WTC11 (cell line): ENCODE results near the gene SKI. TPM values are rescaled to one million over a fixed set of nuclear protein-coding genes. Genes with fewer than 3 reads are reported as not detected.

Experiments
- ATAC-seq: fragments of 200-7000 bp; cut with Tn5 transposase; 2 replicates; pipeline ENCODE4 v1.10.0; 2021; ENCODE audit warnings: mild to moderate bottlenecking, moderate library complexity
- CTCF ChIA-PET: fragments of 300-600 bp; sonication (Branson Sonifier 250); formaldehyde crosslinking; loops from one replicate; lab custom pipeline; 2021; ENCODE audit warnings: antibody characterized with exemption; lab: Charles Lee
- POLR2A ChIA-PET: fragments of 350-600 bp; sonication (Branson Sonifier 250); formaldehyde crosslinking; loops from one replicate; lab custom pipeline; 2021; ENCODE audit warnings: antibody characterized with exemption; lab: Charles Lee
- DNase-seq: peaks from one replicate; pipeline ENCODE4 v3.0.0; 2021; ENCODE audit warnings: low spot score
- H3K27ac Mint-ChIP-seq: 2 replicates; pipeline ENCODE4 v1.8.0; 2021; ENCODE audit warnings: mixed read lengths
- H3K27me3 Mint-ChIP-seq: 2 replicates; pipeline ENCODE4 v1.8.0; 2021; ENCODE audit warnings: low read depth, mild to moderate bottlenecking, moderate library complexity, mixed read lengths
- H3K36me3 Mint-ChIP-seq: 2 replicates; pipeline ENCODE4 v1.8.0; 2021; ENCODE audit warnings: mixed read lengths
- H3K4me1 Mint-ChIP-seq: 2 replicates; pipeline ENCODE4 v1.8.0; 2022; ENCODE audit warnings: mixed read lengths
- H3K4me3 Mint-ChIP-seq: 2 replicates; pipeline ENCODE4 v1.8.0; 2021; ENCODE audit warnings: mild to moderate bottlenecking, moderate library complexity, mixed read lengths
- H3K9me3 Mint-ChIP-seq: 2 replicates; pipeline ENCODE4 v1.8.0; 2021; ENCODE audit warnings: mixed read lengths
- CBFB ChIP-seq: sonication (generic); formaldehyde crosslinking; IDR thresholded peaks from 2 replicates; pipeline ENCODE4 v1.8.1; 2022; ENCODE audit warnings: mild to moderate bottlenecking, low read depth, missing genetic modification reagents
- HMGA2 ChIP-seq: fragments of 250-450 bp; sonication (Bioruptor Pico); IDR thresholded peaks from 2 replicates; pipeline ENCODE4 v1.4.0; 2021; ENCODE audit warnings: mild to moderate bottlenecking, moderate library complexity
- RELA ChIP-seq: sonication (generic); formaldehyde crosslinking; IDR thresholded peaks from 2 replicates; pipeline ENCODE4 v1.8.1; 2022; ENCODE audit warnings: missing genetic modification reagents, mild to moderate bottlenecking, borderline replicate concordance
- RORB ChIP-seq: fragments of 250-450 bp; sonication (Bioruptor Pico); IDR thresholded peaks from 2 replicates; pipeline ENCODE4 v1.9.0; 2021; ENCODE audit warnings: mild to moderate bottlenecking
- total RNA-seq: library from RNA; stranded (reverse); gene quantifications from 3 replicates; pipeline ENCODE4 v1.2.3, GENCODE V29; 2021
- TF ChIP-seq, protein P1 (sequence below): fragments of 250-450 bp; sonication (Bioruptor Pico); IDR thresholded peaks from 2 replicates; pipeline ENCODE4 v1.9.0; 2021; ENCODE audit warnings: mild to moderate bottlenecking
- TF ChIP-seq, protein P2 (sequence below): sonication (generic); formaldehyde crosslinking; IDR thresholded peaks from 2 replicates; pipeline ENCODE4 v1.8.1; 2023; ENCODE audit warnings: mild to moderate bottlenecking, missing genetic modification reagents, moderate library complexity
- TF ChIP-seq, protein P3 (sequence below): sonication (generic); formaldehyde crosslinking; IDR thresholded peaks from 2 replicates; pipeline ENCODE4 v1.8.1; 2022; ENCODE audit warnings: low read depth, missing genetic modification reagents, borderline replicate concordance
- TF ChIP-seq, protein P4 (sequence below): fragments of 250-450 bp; sonication (Bioruptor Pico); IDR thresholded peaks from 2 replicates; pipeline ENCODE4 v2.1.2; 2022; ENCODE audit warnings: mild to moderate bottlenecking, moderate library complexity
- TF ChIP-seq, protein P5 (sequence below): sonication (generic); formaldehyde crosslinking; IDR thresholded peaks from 2 replicates; pipeline ENCODE4 v1.8.0; 2022; ENCODE audit warnings: mild to moderate bottlenecking, missing genetic modification reagents
- TF ChIP-seq, protein P6 (sequence below): sonication (generic); formaldehyde crosslinking; IDR thresholded peaks from 2 replicates; pipeline ENCODE4 v1.8.1; 2023; ENCODE audit warnings: mild to moderate bottlenecking, missing genetic modification reagents, borderline replicate concordance
- TF ChIP-seq, protein P7 (sequence below): sonication (generic); formaldehyde crosslinking; IDR thresholded peaks from 2 replicates; pipeline ENCODE4 v1.8.1; 2023; ENCODE audit warnings: mild to moderate bottlenecking, moderate library complexity, missing genetic modification reagents
- TF ChIP-seq, protein P8 (sequence below): fragments of 250-450 bp; sonication (Bioruptor Pico); conservative IDR thresholded peaks from 2 replicates; pipeline ENCODE4 v1.9.0; 2021; ENCODE audit warnings: mild to moderate bottlenecking
- TF ChIP-seq, protein P9 (sequence below): sonication (generic); formaldehyde crosslinking; IDR thresholded peaks from 2 replicates; pipeline ENCODE4 v1.8.0; 2023; ENCODE audit warnings: missing genetic modification reagents
- TF ChIP-seq, protein P10 (sequence below): sonication (generic); formaldehyde crosslinking; conservative IDR thresholded peaks from 2 replicates; pipeline ENCODE4 v1.8.1; 2022; ENCODE audit warnings: mild to moderate bottlenecking, missing genetic modification reagents

Gene SKI
- total RNA-seq, 1 experiment from 2014 or later: 88.6 TPM

DNA sequence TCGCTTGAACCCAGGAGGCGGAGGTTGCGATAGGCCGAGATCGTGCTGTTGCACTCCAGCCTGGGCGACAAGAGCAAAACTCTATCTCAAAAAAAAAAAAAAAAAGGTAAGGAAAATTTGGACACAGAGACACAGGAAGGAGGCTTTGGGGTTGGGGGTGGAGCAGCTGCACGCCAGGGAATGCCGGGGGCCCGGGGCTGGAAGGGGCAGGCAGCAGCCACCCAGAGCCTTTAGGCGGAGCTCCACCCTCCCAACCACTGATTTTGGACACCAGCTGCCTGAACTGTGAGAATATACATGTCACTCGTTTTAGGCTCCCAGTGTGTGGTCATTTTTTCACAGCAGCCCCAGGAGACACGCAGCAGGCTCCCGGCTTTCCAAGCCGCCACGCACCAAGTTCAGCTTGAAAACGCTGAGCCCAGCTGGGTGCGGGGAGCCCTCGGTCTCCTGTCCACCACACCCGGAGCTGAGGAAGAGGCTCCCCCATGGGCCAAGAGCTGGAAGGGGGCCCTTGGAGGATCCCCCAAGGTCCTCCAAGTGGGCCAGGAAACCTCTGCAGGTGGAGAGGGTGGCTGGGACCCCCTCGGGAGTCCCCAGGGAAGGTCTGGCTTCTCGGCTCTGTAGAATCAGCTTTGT is 27.7 kb upstream of the SKI start (continued):
- TF ChIP-seq, protein P1, sequence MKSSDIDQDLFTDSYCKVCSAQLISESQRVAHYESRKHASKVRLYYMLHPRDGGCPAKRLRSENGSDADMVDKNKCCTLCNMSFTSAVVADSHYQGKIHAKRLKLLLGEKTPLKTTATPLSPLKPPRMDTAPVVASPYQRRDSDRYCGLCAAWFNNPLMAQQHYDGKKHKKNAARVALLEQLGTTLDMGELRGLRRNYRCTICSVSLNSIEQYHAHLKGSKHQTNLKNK (CRISPR knock-in tag): no peak
- TF ChIP-seq, protein P2, sequence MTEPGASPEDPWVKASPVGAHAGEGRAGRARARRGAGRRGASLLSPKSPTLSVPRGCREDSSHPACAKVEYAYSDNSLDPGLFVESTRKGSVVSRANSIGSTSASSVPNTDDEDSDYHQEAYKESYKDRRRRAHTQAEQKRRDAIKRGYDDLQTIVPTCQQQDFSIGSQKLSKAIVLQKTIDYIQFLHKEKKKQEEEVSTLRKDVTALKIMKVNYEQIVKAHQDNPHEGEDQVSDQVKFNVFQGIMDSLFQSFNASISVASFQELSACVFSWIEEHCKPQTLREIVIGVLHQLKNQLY (CRISPR knock-in tag): no peak
- TF ChIP-seq, protein P3, sequence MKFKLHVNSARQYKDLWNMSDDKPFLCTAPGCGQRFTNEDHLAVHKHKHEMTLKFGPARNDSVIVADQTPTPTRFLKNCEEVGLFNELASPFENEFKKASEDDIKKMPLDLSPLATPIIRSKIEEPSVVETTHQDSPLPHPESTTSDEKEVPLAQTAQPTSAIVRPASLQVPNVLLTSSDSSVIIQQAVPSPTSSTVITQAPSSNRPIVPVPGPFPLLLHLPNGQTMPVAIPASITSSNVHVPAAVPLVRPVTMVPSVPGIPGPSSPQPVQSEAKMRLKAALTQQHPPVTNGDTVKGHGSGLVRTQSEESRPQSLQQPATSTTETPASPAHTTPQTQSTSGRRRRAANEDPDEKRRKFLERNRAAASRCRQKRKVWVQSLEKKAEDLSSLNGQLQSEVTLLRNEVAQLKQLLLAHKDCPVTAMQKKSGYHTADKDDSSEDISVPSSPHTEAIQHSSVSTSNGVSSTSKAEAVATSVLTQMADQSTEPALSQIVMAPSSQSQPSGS: no peak

DNA sequence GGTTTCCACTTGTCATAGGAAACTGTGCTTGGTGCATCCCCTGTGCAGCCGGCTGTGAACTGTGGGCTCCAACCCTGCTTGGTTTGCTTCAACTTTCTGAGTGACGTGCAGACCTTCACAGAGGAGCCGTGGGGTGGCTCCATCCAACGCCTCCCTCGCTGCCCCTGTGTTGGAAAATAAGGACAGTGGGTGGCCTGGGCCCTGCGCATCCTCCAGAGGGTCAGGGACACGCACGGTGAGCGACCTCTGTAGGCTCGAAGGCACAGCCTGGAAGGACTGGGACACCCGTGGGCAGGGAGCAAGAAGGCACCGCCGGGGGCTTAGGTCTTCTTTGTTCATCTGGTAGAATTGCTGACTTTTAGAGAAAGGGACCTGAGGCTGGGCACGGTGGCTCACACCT is 27.1 kb upstream of the SKI start:
- TF ChIP-seq, protein P4, sequence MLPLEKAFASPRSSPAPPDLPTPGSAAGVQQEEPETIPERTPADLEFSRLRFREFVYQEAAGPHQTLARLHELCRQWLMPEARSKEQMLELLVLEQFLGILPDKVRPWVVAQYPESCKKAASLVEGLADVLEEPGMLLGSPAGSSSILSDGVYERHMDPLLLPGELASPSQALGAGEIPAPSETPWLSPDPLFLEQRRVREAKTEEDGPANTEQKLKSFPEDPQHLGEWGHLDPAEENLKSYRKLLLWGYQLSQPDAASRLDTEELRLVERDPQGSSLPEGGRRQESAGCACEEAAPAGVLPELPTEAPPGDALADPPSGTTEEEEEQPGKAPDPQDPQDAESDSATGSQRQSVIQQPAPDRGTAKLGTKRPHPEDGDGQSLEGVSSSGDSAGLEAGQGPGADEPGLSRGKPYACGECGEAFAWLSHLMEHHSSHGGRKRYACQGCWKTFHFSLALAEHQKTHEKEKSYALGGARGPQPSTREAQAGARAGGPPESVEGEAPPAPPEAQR: no peak
- TF ChIP-seq, protein P3: no peak
- no peak for TF ChIP-seq RELA
- TF ChIP-seq, all 79 proteins: peak for 0
- no peak for DNase-seq
- ChIA-PET POLR2A (no interaction called here), CTCF (interaction anchor here (1.0 to 2.5 kb wide), 2 partner anchors 27 to 181 kb away, joined by 5 to 16 read pairs; no protein-coding TSS in a partner anchor)
- H3K9me3 Mint-ChIP-seq: no peaks in the 10 kb centered on the region
- no peak overlapping the region for H3K27ac Mint-ChIP-seq
- ATAC-seq: no peak
- H3K4me3 Mint-ChIP-seq: no peak overlapping the region
- H3K36me3 Mint-ChIP-seq: no peaks in the 10 kb centered on the region
- H3K4me1 Mint-ChIP-seq: peaks cover 14% of the 10 kb centered on the region
- peaks cover 3% of the 10 kb centered on the region for H3K27me3 Mint-ChIP-seq

DNA sequence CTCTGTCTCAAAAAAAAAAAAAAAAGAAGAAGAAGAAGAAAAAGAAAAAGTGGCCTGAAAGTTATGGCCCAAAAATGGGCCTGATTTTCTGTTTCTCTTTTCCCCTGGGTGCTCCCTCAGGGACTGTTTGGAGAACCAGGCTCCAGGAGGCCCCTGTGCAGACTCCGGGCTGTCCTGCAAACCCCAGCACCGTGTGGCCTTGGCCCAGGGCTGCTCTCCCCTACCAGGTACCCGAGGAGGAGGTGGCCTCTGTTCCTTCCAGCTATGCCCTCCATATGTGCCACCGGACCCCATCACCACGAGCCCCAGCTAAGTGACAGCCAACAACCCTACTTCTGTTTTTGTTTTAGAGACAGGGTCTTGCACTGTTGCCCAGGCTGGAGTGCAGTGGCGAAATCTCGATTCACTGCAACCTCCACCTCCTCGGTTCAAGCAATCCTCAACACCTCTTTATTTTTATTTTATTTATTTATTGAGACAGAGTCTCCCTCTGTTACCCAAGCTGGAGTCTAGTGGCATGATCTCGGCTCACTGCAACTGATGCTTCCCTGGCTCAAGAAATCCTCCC is 26.0 kb upstream of the SKI start:
- ATAC-seq (no peak), DNase-seq (no peak)
- CTCF ChIA-PET: interaction anchor here (3.8 kb wide), 1 partner anchor 179 kb away, joined by 37 read pairs; no protein-coding TSS in a partner anchor
- H3K36me3 Mint-ChIP-seq: no peaks in the 10 kb centered on the region
- no peak overlapping the region for H3K4me3 Mint-ChIP-seq
- no peak overlapping the region for H3K27ac Mint-ChIP-seq
- peaks cover 14% of the 10 kb centered on the region for H3K27me3 Mint-ChIP-seq
- peaks cover 20% of the 10 kb centered on the region for H3K4me1 Mint-ChIP-seq
- H3K9me3 Mint-ChIP-seq: no peaks in the 10 kb centered on the region
- POLR2A ChIA-PET: interaction anchor here (0.5 kb wide), 1 partner anchor 35 kb away, joined by 3 read pairs; no protein-coding TSS in a partner anchor
- TF ChIP-seq, protein P5, sequence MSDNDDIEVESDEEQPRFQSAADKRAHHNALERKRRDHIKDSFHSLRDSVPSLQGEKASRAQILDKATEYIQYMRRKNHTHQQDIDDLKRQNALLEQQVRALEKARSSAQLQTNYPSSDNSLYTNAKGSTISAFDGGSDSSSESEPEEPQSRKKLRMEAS: no peak
- TF ChIP-seq HMGA2 (CRISPR knock-in tag): no peak
- TF ChIP-seq, protein P6, sequence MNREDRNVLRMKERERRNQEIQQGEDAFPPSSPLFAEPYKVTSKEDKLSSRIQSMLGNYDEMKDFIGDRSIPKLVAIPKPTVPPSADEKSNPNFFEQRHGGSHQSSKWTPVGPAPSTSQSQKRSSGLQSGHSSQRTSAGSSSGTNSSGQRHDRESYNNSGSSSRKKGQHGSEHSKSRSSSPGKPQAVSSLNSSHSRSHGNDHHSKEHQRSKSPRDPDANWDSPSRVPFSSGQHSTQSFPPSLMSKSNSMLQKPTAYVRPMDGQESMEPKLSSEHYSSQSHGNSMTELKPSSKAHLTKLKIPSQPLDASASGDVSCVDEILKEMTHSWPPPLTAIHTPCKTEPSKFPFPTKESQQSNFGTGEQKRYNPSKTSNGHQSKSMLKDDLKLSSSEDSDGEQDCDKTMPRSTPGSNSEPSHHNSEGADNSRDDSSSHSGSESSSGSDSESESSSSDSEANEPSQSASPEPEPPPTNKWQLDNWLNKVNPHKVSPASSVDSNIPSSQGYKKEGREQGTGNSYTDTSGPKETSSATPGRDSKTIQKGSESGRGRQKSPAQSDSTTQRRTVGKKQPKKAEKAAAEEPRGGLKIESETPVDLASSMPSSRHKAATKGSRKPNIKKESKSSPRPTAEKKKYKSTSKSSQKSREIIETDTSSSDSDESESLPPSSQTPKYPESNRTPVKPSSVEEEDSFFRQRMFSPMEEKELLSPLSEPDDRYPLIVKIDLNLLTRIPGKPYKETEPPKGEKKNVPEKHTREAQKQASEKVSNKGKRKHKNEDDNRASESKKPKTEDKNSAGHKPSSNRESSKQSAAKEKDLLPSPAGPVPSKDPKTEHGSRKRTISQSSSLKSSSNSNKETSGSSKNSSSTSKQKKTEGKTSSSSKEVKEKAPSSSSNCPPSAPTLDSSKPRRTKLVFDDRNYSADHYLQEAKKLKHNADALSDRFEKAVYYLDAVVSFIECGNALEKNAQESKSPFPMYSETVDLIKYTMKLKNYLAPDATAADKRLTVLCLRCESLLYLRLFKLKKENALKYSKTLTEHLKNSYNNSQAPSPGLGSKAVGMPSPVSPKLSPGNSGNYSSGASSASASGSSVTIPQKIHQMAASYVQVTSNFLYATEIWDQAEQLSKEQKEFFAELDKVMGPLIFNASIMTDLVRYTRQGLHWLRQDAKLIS (CRISPR knock-in tag): no peak
- TF ChIP-seq, protein P7, sequence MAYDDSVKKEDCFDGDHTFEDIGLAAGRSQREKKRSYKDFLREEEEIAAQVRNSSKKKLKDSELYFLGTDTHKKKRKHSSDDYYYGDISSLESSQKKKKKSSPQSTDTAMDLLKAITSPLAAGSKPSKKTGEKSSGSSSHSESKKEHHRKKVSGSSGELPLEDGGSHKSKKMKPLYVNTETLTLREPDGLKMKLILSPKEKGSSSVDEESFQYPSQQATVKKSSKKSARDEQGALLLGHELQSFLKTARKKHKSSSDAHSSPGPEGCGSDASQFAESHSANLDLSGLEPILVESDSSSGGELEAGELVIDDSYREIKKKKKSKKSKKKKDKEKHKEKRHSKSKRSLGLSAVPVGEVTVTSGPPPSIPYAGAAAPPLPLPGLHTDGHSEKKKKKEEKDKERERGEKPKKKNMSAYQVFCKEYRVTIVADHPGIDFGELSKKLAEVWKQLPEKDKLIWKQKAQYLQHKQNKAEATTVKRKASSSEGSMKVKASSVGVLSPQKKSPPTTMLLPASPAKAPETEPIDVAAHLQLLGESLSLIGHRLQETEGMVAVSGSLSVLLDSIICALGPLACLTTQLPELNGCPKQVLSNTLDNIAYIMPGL (CRISPR knock-in tag): no peak
- no peak for TF ChIP-seq CBFB (CRISPR knock-in tag)
- TF ChIP-seq, protein P8, sequence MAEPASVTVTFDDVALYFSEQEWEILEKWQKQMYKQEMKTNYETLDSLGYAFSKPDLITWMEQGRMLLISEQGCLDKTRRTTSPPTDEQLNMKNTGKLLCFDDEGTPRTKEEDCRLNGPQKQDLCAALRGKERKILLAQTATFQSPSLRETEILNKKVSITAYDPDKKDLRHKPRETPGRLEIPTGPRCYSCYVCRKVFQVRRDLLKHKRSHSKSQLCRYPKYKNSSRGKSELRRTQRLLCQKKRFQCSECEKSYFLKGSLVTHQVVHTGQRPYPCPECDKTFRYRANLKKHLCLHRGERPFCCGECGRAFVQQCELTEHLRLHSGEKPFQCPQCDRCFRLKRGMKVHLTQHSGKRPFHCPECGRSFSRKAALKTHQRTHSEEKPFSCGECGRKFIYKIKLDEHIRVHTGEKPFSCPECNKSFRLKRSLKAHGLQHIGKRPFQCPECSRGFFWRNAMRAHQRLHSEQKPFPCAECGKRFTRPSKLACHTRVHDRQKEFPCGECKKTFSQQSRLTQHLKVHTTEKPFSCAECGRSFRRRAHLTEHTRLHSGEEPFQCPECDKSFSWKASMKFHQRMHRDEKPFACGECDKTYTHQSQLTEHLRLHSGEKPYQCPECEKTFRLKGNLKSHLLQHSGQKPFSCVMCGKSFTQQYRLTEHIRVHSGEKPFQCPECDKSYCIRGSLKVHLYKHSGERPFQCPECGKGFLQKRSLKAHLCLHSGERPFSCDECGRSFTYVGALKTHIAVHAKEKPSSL: no peak
- TF ChIP-seq, protein P9, sequence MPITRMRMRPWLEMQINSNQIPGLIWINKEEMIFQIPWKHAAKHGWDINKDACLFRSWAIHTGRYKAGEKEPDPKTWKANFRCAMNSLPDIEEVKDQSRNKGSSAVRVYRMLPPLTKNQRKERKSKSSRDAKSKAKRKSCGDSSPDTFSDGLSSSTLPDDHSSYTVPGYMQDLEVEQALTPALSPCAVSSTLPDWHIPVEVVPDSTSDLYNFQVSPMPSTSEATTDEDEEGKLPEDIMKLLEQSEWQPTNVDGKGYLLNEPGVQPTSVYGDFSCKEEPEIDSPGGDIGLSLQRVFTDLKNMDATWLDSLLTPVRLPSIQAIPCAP (CRISPR knock-in tag): no peak
- no peak for TF ChIP-seq RORB (CRISPR knock-in tag)
- TF ChIP-seq, protein P10, sequence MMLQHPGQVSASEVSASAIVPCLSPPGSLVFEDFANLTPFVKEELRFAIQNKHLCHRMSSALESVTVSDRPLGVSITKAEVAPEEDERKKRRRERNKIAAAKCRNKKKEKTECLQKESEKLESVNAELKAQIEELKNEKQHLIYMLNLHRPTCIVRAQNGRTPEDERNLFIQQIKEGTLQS (CRISPR knock-in tag): no peak
